Measurements from ENCODE around the gene TSHZ1.

DNA sequence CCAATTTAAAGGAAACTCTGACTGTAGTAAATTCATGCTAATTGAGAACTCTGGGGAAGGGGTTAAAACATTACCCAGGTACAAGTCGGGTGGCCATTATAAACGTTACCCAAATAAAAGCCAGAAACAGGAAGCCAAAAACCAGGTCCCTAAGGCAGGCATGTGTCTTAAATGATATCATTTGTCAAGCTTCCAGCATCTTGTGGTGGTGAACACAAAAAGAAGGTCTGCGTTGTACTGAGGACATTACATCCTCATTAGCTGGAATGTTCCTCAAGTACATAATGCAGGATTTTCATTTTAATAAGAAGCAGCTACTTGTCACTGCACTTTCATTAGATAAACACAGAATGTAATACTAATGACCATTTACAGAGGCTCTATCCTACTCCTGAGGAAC, 12.6 kb upstream of the TSHZ1 start:
- no peak for TF ChIP-seq FOXM1 (IDR thresholded peaks at IDR 0.05; ENCODE audit: borderline replicate concordance)
- TF ChIP-seq BHLHE40 (IDR thresholded peaks at IDR 0.05; ENCODE audit: borderline replicate concordance): no peak

Measured in HEK293T (cell line).